GM21825 (cell line): Measurements from ENCODE around the gene CCDC13.
"Not testable (repeated sequence)": the region's sequence is repeated elsewhere in the genome, so short reads cannot be mapped to it uniquely, and the experiment has no call there.

Experiments
- ATAC-seq: cut with Tn5 transposase; IDR thresholded peaks from one replicate; pipeline ENCODE4 v1.9.1; 2021; ENCODE audit warnings: mild to moderate bottlenecking, moderate library complexity; ENCODE audit not compliant: unreplicated experiment

Gene CCDC13, protein sequence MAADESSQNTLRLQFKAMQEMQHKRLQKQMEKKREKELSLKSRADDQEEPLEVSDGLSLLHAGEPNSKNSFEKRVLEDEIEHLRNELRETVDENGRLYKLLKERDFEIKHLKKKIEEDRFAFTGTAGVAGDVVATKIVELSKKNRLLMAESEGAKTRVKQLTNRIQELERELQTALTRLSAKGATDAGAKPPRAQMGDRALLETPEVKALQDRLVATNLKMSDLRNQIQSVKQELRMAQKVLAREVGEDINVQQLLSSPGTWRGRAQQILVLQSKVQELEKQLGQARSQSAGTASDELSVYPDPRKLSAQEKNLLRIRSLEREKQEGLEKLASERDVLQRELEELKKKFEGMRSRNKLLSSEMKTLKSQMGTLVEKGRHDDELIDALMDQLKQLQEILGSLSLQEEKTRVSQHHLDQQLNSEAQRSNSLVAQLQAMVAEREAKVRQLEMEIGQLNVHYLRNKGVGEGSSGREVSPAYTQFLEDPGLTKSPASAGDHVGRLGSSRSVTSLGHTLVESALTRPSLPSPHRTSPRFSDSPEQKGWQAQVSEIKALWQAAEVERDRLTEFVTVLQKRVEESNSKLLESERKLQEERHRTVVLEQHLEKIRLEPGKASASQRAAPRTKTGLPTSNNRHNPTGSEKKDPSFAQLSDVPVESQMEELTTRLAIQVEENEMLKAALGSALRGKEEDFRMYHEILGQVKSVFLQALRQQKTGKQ

GRCh38 chr3:42772670-42773408 is at the start of gene CCDC13:
Gene CCDC13, minus strand, starts transcription at chr3:42773253. Its CDS starts 14,908 bp downstream, at chr3:42758345.
- peak; percentile 99 for ATAC-seq

DNA sequence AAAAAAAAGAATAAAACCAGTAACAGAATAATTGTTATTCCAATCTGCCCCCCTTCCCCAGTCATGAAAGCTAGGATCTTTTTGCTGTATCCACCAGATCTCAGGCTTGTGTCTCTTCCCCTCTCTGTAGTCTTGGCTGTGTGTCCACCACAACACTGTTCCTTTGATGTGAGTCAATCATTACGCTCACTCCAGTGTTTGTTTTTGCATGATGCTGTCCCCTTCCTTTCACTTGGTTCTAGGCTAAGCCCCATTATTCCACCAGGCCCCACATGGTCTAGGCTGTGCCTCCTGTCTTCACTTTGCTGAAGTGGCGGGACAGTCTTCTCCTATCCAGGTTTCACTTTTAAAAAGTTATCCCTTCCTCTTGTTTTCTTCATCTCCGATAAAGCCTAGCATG is 49.8 kb upstream of the CCDC13 start:
- ATAC-seq = no peak

GRCh38 chr3:42820746-42821051 is 47.6 kb upstream of the CCDC13 start:
- ATAC-seq = no peak

DNA sequence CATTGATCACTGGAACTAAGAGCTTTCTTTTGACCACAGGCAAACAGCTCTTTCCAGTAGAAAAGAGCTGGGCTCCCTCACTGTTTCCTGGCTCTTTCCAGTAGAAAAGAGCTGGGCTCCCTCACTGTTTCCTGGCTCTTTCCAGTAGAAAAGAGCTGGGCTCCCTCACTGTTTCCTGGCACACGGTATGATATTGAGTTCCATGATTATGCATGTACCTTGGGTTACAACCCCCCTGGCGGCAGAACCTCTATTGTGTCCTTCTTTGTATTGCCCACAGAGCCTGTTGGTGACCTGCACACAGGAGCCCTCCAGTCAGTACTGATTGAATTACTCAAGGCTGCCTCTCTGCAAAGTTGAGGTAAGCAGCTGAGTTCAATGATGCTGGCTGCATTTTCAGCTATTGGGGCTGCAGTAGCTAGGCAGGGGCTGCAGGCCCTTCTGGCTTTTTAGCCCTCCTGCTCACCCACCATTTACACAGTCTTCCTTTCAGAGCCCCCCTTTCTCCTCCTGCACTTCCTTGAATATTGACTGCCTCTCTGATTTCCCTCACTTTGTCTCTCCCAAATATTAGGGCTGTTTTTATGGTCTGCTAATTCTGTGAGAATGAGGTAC is 46.4 kb upstream of the CCDC13 start:
- ATAC-seq = no peak

- no peak for ATAC-seq
These were observed 42.8 kb upstream of the CCDC13 start for GRCh38 chr3:42815826-42816225.

DNA sequence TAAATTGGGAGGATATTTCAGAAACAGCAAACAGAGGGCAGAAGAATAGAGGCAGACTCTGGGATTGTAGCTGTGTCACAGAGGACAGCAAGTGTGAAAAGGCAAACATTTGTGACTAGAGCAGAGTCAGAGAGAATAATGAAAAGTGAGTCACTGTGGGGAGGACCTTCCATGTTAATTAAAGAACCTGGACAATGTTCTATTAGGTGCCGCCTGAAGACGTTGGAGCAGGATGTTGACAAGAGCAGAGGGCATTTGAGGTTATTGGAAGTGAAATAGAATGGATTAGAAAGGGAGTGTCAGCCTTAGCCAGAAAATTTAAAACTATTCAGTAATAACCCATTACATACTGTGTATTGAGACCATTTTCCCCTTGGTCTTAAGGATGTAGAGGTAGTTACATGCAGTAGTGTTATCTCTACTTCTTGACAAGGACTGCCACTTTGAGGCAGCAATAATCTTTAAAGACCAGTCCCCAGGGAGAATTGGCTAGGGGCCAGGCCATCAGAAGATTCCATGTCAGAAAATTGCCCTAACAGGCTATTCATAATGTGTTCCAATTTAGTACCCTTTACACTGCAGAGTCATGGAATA is 42.0 kb upstream of the CCDC13 start:
- no peak for ATAC-seq

DNA sequence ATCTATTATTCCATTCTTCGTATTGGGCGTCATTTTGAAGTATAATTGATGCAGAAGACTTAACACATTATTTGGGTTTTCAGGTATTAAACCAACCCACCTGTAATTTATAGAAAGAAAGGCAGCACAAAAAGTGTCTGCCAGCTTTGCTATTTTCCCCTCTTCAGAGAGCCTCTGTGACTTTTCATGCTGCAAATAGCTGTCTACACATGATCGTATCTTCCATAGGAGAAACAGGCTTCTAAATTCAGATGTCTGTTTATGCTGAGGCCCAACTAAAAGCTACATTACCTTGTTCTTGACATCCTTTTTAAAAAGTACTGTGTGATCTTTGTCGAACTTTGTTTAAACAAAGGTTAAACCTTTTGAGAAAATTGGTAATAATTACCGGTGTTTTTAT is 41.2 kb upstream of the CCDC13 start:
- ATAC-seq = no peak

DNA sequence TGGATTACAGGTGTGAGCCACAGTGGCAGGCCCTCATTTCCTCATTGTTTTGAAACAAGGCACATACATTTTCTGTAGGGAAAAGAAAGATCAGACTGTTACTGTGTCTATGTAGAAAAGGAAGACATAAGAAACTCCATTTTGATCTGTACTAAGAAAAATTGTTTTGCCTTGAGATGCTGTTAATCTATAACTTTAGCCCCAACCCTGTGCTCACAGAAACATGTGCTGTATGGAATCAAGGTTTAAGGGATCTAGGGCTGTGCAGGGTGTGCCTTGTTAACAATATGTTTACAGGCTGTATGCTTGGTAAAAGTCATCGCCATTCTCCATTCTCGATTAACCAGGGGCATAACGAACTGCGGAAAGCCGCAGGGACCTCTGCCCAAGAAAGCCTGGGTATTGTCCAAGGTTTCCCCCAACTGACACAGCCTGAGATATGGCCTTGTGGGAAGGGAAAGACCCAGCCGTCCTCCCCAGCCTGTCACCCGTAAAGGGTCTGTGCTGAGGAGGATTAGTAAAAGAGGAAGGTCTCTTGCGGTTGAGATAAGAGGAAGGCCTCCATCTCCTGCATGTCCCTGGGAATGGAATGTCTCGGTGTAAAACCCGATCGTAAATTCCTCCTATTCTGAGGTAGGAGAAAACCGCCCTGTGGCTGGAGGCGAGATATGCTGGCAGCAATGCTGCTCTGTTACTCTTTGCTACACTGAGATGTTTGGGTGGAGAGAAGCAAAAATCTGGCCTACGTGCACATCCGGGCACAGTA is 38.2 kb upstream of the CCDC13 start:
- ATAC-seq = not testable (repeated sequence)

- not testable (repeated sequence) for ATAC-seq
These were observed 37.7 kb upstream of the CCDC13 start for GRCh38 chr3:42810706-42811105.

- no peak for ATAC-seq
These were observed 36.1 kb upstream of the CCDC13 start, which contains the start of gene ACKR2 for GRCh38 chr3:42809202-42809601. Gene ACKR2, plus strand, starts transcription at chr3:42809445. Its CDS starts 55,058 bp downstream, at chr3:42864503.

DNA sequence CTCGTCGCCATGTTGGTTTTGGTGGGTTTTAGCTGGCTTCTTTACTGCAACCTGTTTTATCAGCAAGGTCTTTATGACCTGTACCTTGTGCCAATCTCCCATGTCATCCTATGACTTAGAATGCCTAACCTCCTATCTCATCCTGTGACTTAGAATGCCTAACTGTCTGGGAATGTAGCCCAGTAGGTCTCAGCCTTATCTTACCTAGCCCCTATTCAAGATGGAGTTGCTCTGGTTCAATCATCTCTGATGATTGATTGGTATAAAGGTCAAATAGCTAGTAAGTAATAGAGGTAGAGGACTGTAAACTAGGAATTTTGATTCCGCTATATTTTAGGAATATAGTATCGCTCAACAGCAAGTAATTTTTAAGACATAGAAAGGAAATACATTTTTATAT is 34.9 kb upstream of the CCDC13 start:
- ATAC-seq = no peak

GRCh38 chr3:42805141-42805821 is 32.2 kb upstream of the CCDC13 start:
- no peak for ATAC-seq

DNA sequence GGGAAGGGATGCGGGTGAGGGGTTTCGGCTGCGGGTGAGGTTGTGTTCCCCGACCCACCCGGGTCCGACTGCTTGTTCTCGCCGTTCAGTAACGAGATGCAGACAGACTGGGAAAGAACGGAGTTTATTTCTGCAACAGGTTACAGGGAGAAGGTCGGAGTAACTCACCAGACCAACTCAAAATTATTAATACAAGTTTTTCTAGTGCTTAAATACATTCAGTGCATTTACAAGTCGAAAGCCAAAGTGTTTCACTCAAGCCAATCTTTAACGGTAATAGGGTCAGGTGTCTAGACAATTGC is 31.7 kb upstream of the CCDC13 start:
- no peak for ATAC-seq

- ATAC-seq = peak; percentile 99
These were observed 31.2 kb upstream of the CCDC13 start, which contains the start of gene HIGD1A for GRCh38 chr3:42804106-42804830. Gene HIGD1A, minus strand, starts transcription at chr3:42804490. Its CDS starts 10,237 bp downstream, at chr3:42794253.

DNA sequence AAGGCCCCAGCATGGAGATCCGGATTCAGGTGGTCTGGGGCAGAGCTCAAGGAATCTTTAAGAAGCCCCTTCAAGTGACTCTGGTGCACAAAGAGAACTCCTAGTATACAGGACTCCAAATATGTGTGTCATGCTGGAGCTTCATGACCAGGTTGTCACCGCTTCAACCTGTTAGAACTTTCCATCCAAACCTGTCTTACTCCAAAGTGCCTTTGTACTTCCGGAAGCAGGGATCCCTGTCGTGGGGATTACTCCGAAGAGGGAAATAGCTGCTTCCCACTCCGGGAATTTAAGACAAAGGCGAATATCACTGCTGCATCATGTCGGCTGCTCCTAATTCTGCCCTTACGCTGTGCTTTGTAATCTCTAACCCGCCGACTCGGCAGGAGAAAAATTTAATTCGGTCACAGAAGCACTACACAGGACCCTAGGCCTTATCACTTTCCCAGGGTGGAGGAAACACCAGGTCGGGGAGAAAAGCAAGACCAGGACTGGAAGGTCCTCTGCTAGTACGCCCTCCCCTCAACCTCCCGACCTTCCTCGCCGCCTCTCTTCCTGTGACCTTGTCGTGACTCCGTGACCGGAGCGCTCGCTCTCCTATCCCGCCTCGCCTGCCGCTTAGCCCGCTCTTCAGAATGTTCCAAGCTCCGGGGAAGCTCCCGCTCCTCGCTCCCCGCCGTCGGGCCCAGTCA is 30.5 kb upstream of the CCDC13 start:
- ATAC-seq = peak; percentile 24

DNA sequence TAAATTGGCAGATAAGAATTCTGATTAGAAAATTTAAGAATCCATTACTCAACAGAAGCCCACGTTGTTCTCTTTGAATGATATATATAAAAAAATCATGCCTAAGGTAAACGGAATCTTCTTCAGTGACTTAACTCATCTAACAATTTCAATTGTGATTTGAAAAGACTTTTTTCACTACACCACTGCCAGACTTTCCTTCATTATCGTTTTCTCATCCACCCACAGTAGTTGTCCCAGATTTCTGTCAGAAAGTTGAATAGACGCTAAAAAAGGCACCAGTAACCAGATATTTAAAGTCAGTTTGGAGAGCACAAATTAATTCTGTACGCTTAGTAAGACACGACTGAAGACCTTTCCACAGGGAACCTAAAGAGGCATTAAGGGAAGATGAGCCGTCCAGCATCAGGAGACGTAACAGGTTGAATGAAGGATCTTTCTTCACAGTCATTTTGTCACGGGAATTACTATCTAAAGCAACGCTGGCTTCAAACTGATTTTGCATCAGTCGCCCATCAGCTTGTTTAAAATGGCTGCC is 29.9 kb upstream of the CCDC13 start:
- no peak for ATAC-seq

GRCh38 chr3:42801784-42802183 is 28.7 kb upstream of the CCDC13 start:
- ATAC-seq = no peak

GRCh38 chr3:42801048-42801620 is 28.1 kb upstream of the CCDC13 start:
- no peak for ATAC-seq
